Caco-2 (cell line): ENCODE results near the gene TMEM109. TPM values are rescaled to one million over a fixed set of nuclear protein-coding genes. Genes with fewer than 3 reads are reported as not detected.

Experiments used
- BruUV-seq: library from RNA; stranded (reverse); fragments of 400-500 nt; replicated peaks from 2 replicates; lab custom pipeline; 2021; lab: Mats Ljungman, UMichigan
- CTCF ChIA-PET: fragments of 300-600 bp; sonication (Branson Sonifier 250); formaldehyde crosslinking; loops from one replicate; lab custom pipeline; 2022; ENCODE audit warnings: antibody characterized with exemption; lab: Charles Lee
- POLR2A ChIA-PET: fragments of 300-600 bp; sonication (Branson Sonifier 250); formaldehyde crosslinking; loops from one replicate; lab custom pipeline; 2022; ENCODE audit warnings: antibody characterized with exemption; lab: Charles Lee
- DNase-seq, 2 experiments: peaks; one replicate each; pipeline versions ENCODE4 v3.0.0 to v3.0.0-alpha.2; 2020 to 2022
- H3K27me3 ChIP-seq: replicated peaks from 2 replicates; pipeline ENCODE4 v1.6.0; 2011; ENCODE audit warnings: low read length; ENCODE audit not compliant: control insufficient read depth, insufficient read depth
- H3K36me3 ChIP-seq: 2 replicates; pipeline ENCODE4 v1.5.1; 2011; ENCODE audit warnings: low read length; ENCODE audit not compliant: control insufficient read depth, insufficient read depth
- H3K4me1 ChIP-seq: fragments of 250-450 bp; sonication (Bioruptor Pico); 2 replicates; pipeline ENCODE4 v1.5.1; 2020; ENCODE audit warnings: mild to moderate bottlenecking
- H3K4me3 ChIP-seq: 2 replicates; pipeline ENCODE4 v1.5.1; 2011; ENCODE audit warnings: low read depth, mild to moderate bottlenecking, control low read depth, low read length
- H3K9me3 ChIP-seq: fragments of 250-450 bp; sonication (Bioruptor Pico); 2 replicates; pipeline ENCODE4 v1.5.1; 2020; ENCODE audit warnings: mild to moderate bottlenecking, moderate library complexity
- H3K27ac Mint-ChIP-seq: one replicate; pipeline ENCODE4 v1.8.0; 2022; ENCODE audit warnings: mixed read lengths; ENCODE audit not compliant: unreplicated experiment
- H3K27me3 Mint-ChIP-seq: one replicate; pipeline ENCODE4 v1.8.0; 2022; ENCODE audit warnings: mixed read lengths; ENCODE audit not compliant: insufficient read depth, unreplicated experiment
- H3K36me3 Mint-ChIP-seq: one replicate; pipeline ENCODE4 v1.8.0; 2022; ENCODE audit warnings: mild to moderate bottlenecking, mixed read lengths; ENCODE audit not compliant: insufficient read depth, unreplicated experiment
- H3K4me1 Mint-ChIP-seq: one replicate; pipeline ENCODE4 v1.8.0; 2022; ENCODE audit warnings: low read depth, mixed read lengths; ENCODE audit not compliant: unreplicated experiment
- H3K4me3 Mint-ChIP-seq: one replicate; pipeline ENCODE4 v1.8.0; 2022; ENCODE audit warnings: mild to moderate bottlenecking, moderate library complexity, mixed read lengths; ENCODE audit not compliant: unreplicated experiment
- H3K9me3 Mint-ChIP-seq: one replicate; pipeline ENCODE4 v1.8.0; 2022; ENCODE audit warnings: mixed read lengths; ENCODE audit not compliant: unreplicated experiment
- CTCF ChIP-seq, 2 experiments: fragments of 200-600 bp in 1 of 2; IDR thresholded peaks; 1 replicate in 1 of 2; 2 replicates in 1 of 2; pipeline versions ENCODE4 v1.5.1 to v1.8.0; 2011 to 2022; ENCODE audit warnings: antibody characterized with exemption in 1 of 2, control low read depth in 1 of 2, inconsistent platforms in 1 of 2, low read depth in 1 of 2, low read length in 1 of 2, mild to moderate bottlenecking in 1 of 2, moderate library complexity in 1 of 2; ENCODE audit not compliant: insufficient read depth in 1 of 2, severe bottlenecking in 1 of 2, unreplicated experiment in 1 of 2
- intact Hi-C: fragments of 100-400 bp; cut with micrococcal nuclease; formaldehyde crosslinking; loops from one replicate; pipeline ENCODE4 v1.10.0; 2022; ENCODE audit not compliant: unreplicated experiment
- total RNA-seq: library from RNA; stranded (reverse); gene quantifications from 2 replicates; pipeline ENCODE4 v1.2.3, GENCODE V29; 2022

Gene TMEM109
- total RNA-seq, 1 experiment from 2014 or later: 91.9 TPM

GRCh38 chr11:60934124-60934789, 20.3 kb downstream of the TMEM109 start:
- Histone ChIP-seq H3K27me3 (no peaks in the 10 kb centered on the region), H3K4me1 (no peaks in the 10 kb centered on the region; the same call in 1 of the 2 replicates), H3K4me3 (no peak overlapping the region), H3K9me3 (no peaks in the 10 kb centered on the region), H3K36me3 (peaks cover 3% of the 10 kb centered on the region)
- Mint-ChIP-seq H3K4me1 (peaks cover 2% of the 10 kb centered on the region), H3K9me3 (no peaks in the 10 kb centered on the region), H3K4me3 (no peak overlapping the region), H3K27ac (no peak overlapping the region), H3K36me3 (peaks cover 24% of the 10 kb centered on the region), H3K27me3 (no peaks in the 10 kb centered on the region)
- DNase-seq: no peak
- intact Hi-C loops: no loop called here
- ChIA-PET POLR2A (no interaction called here), CTCF (no interaction called here)
- BruUV-seq: no TSS peak
- TF ChIP-seq CTCF (IDR thresholded peaks at IDR 0.05; ENCODE audit: insufficient read depth in 1 of 2, low read depth in 1 of 2, low read length in 1 of 2, severe bottlenecking in 1 of 2, unreplicated experiment in 1 of 2): no peak

- CTCF ChIA-PET: no interaction called here
- H3K36me3 ChIP-seq: peaks cover 3% of the 10 kb centered on the region
- H3K9me3 ChIP-seq: no peaks in the 10 kb centered on the region
- intact Hi-C loops: no loop called here
- no peaks in the 10 kb centered on the region for H3K9me3 Mint-ChIP-seq
- H3K4me3 ChIP-seq: no peak overlapping the region
- H3K4me1 Mint-ChIP-seq: peaks cover 9% of the 10 kb centered on the region
- peaks cover 22% of the 10 kb centered on the region for H3K36me3 Mint-ChIP-seq
- no peak for DNase-seq
- no peaks in the 10 kb centered on the region for H3K27me3 ChIP-seq
- no TSS peak for BruUV-seq
- H3K4me1 ChIP-seq: no peaks in the 10 kb centered on the region; the same call in 1 of the 2 replicates
- no peaks in the 10 kb centered on the region for H3K27me3 Mint-ChIP-seq
- POLR2A ChIA-PET: no interaction called here
- H3K27ac Mint-ChIP-seq: no peak overlapping the region
- no peak for TF ChIP-seq CTCF (IDR thresholded peaks at IDR 0.05; ENCODE audit: insufficient read depth in 1 of 2, low read depth in 1 of 2, low read length in 1 of 2, severe bottlenecking in 1 of 2, unreplicated experiment in 1 of 2)
- no peak overlapping the region for H3K4me3 Mint-ChIP-seq
These were observed 21.0 kb downstream of the TMEM109 start for GRCh38 chr11:60934790-60935605.

- Histone ChIP-seq H3K9me3 (no peaks in the 10 kb centered on the region), H3K4me1 (no peaks in the 10 kb centered on the region; the same call in 1 of the 2 replicates), H3K27me3 (no peaks in the 10 kb centered on the region), H3K4me3 (no peak overlapping the region), H3K36me3 (peaks cover 3% of the 10 kb centered on the region)
- no peaks in the 10 kb centered on the region for H3K9me3 Mint-ChIP-seq
- H3K4me1 Mint-ChIP-seq: peaks cover 13% of the 10 kb centered on the region
- no TSS peak for BruUV-seq
- intact Hi-C loops: no loop called here
- TF ChIP-seq CTCF (IDR thresholded peaks at IDR 0.05; ENCODE audit: insufficient read depth in 1 of 2, low read depth in 1 of 2, low read length in 1 of 2, severe bottlenecking in 1 of 2, unreplicated experiment in 1 of 2): no peak
- DNase-seq: no peak
- H3K36me3 Mint-ChIP-seq: peaks cover 26% of the 10 kb centered on the region
- H3K27me3 Mint-ChIP-seq: no peaks in the 10 kb centered on the region
- no peak overlapping the region for H3K4me3 Mint-ChIP-seq
- ChIA-PET POLR2A (no interaction called here), CTCF (no interaction called here)
- H3K27ac Mint-ChIP-seq: no peak overlapping the region
These were observed 21.9 kb downstream of the TMEM109 start for GRCh38 chr11:60935676-60936442.
